Smooth muscle cell of the pulmonary artery (primary cell): Measurements from ENCODE around the gene ARID5B. TPM values are rescaled to one million over a fixed set of nuclear protein-coding genes. Genes with fewer than 3 reads are reported as not detected.

Experiments used
- total RNA-seq: library from RNA; depleted of rRNA; stranded (reverse); fragments of >200 nt; gene quantifications from 2 replicates; pipeline ENCODE4 v1.2.3, GENCODE V29; 2014

ARID5B gene
- 37.0 and 76.8 TPM in 2 replicates for total RNA-seq

GRCh38 chr10:61900829-61901792, at the start of gene ARID5B:
Gene ARID5B, plus strand, starts transcription at chr10:61901699. Its CDS starts 11 bp downstream, at chr10:61901710.

Other genes with a start within 250 kb of the ARID5B start
- gene CABCOCO1, start 238.8 kb upstream of the ARID5B start, total RNA-seq: 0.26 and 0.36 TPM in 2 replicates